Activated naive CD4-positive, alpha-beta T cell treated with anti-CD3 and anti-CD28 coated beads for 36 hours (primary cell): ENCODE measurements around the gene ZNF497. TPM values are rescaled to one million over a fixed set of nuclear protein-coding genes. Genes with fewer than 3 reads are reported as not detected.

ENCODE experiments used
- CTCF ChIA-PET: fragments of 350-600 bp; sonication (Branson Sonifier 250); formaldehyde crosslinking; loops from one replicate; lab custom pipeline; 2021; ENCODE audit warnings: antibody characterized with exemption; lab: Charles Lee
- DNase-seq: peaks from one replicate; pipeline ENCODE4 v3.0.0-alpha.2; 2020
- H3K27ac Mint-ChIP-seq: one replicate; pipeline ENCODE4 v1.8.0; 2021; ENCODE audit warnings: mild to moderate bottlenecking, mixed read lengths
- H3K27me3 Mint-ChIP-seq: one replicate; pipeline ENCODE4 v1.8.0; 2021; ENCODE audit warnings: low read depth, mixed read lengths
- H3K36me3 Mint-ChIP-seq: one replicate; pipeline ENCODE4 v1.8.0; 2021; ENCODE audit warnings: low read depth, mixed read lengths
- H3K4me1 Mint-ChIP-seq: one replicate; pipeline ENCODE4 v1.8.0; 2021; ENCODE audit warnings: low read depth, mixed read lengths
- H3K4me3 Mint-ChIP-seq: one replicate; pipeline ENCODE4 v1.8.0; 2021; ENCODE audit warnings: mild to moderate bottlenecking, moderate library complexity, mixed read lengths
- H3K9me3 Mint-ChIP-seq: one replicate; pipeline ENCODE4 v1.8.0; 2021; ENCODE audit warnings: mixed read lengths
- intact Hi-C: fragments of 100-400 bp; cut with micrococcal nuclease; formaldehyde crosslinking; loops from one replicate; pipeline ENCODE4 v1.15.1; 2023
- total RNA-seq, 2 experiments: library from RNA; stranded (reverse); gene quantifications; one replicate each; pipeline ENCODE4 v1.2.3, GENCODE V29; 2021

Gene ZNF497
- total RNA-seq, 2 experiments from 2014 or later: 0.40 to 0.41 TPM

DNA sequence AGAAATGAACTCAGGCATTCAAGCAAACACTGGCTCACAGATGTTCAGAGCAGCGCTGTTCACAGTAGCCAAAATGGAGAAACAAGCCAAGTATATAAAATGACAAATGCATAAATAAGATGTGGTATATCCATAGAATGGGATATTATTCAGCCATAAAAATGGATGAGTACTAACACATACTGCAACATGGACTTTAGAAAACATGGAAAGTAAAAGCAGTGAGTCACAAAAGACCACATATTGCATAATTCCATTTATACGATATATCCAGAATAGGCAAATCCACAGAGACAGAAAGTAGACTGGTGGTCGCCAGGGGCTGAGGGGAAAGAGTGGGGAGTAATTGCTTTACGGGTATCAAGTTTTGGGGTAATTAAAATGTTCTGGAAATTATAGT, 11.6 kb upstream of the ZNF497 start:
- Mint-ChIP-seq H3K36me3 (no peaks in the 10 kb centered on the region), H3K27ac (no peak overlapping the region), H3K27me3 (no peaks in the 10 kb centered on the region), H3K9me3 (no peaks in the 10 kb centered on the region), H3K4me3 (no peak overlapping the region), H3K4me1 (peaks cover 2% of the 10 kb centered on the region)
- DNase-seq: no peak
- CTCF ChIA-PET: no interaction called here
- intact Hi-C loops: no loop called here

- intact Hi-C loops: no loop called here
- no peak overlapping the region for H3K4me3 Mint-ChIP-seq
- H3K36me3 Mint-ChIP-seq: no peaks in the 10 kb centered on the region
- no peak overlapping the region for H3K27ac Mint-ChIP-seq
- peaks cover 2% of the 10 kb centered on the region for H3K4me1 Mint-ChIP-seq
- H3K27me3 Mint-ChIP-seq: no peaks in the 10 kb centered on the region
- H3K9me3 Mint-ChIP-seq: no peaks in the 10 kb centered on the region
- no peak for DNase-seq
- CTCF ChIA-PET: no interaction called here
Observed at GRCh38 chr19:58372311-58373133, 10.0 kb upstream of the ZNF497 start.

GRCh38 chr19:58368561-58369360, 6.2 kb upstream of the ZNF497 start:
- Mint-ChIP-seq H3K4me1 (no peaks in the 10 kb centered on the region), H3K4me3 (no peak overlapping the region), H3K36me3 (no peaks in the 10 kb centered on the region), H3K9me3 (no peaks in the 10 kb centered on the region), H3K27me3 (no peaks in the 10 kb centered on the region), H3K27ac (no peak overlapping the region)
- CTCF ChIA-PET: no interaction called here
- no peak for DNase-seq
- intact Hi-C loops: no loop called here

DNA sequence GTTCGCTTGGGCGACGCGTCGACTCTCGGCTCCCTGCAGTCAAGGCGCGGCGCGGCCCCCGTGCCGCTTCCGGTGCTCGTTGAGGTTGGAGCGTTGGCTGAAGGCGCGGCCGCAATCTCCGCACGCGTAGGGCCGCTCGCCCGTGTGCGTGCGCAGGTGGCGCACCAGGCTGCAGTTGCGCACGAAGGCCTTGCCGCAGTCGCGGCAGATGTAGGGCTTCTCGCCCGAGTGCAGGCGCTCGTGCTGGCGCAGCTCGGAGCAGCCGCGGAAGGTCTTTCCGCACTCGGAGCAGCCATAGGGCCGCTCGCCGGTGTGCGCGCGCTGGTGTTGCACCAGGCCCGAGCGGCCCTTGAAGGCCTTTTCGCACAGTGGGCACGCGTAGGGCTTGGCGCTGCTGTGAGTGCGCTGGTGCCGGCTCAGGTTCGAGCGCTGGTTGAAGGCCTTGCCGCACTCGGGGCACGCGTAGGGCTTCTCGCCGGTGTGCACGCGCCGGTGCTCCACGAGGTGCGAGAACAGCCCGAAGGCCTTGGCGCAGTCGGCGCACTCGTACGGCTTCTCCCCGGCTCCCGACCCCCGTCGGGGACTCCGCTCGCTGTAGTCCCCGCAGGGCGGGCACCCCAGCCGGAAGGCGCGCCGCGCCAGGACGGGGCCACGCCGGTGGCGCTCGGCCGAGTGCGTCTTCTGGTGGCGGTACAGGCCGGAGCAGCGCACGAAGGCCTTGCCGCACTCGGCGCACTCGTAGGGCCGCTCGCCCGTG, 5.3 kb upstream of the ZNF497 start:
- DNase-seq: no peak
- H3K27me3 Mint-ChIP-seq: no peaks in the 10 kb centered on the region
- no peak overlapping the region for H3K4me3 Mint-ChIP-seq
- CTCF ChIA-PET: interaction anchor here (0.6 kb wide), 1 partner anchor 76 kb away, joined by 3 read pairs; no protein-coding TSS in a partner anchor
- H3K4me1 Mint-ChIP-seq: peaks cover 1% of the 10 kb centered on the region
- H3K9me3 Mint-ChIP-seq: no peaks in the 10 kb centered on the region
- H3K36me3 Mint-ChIP-seq: no peaks in the 10 kb centered on the region
- intact Hi-C loops: no loop called here
- no peak overlapping the region for H3K27ac Mint-ChIP-seq

DNA sequence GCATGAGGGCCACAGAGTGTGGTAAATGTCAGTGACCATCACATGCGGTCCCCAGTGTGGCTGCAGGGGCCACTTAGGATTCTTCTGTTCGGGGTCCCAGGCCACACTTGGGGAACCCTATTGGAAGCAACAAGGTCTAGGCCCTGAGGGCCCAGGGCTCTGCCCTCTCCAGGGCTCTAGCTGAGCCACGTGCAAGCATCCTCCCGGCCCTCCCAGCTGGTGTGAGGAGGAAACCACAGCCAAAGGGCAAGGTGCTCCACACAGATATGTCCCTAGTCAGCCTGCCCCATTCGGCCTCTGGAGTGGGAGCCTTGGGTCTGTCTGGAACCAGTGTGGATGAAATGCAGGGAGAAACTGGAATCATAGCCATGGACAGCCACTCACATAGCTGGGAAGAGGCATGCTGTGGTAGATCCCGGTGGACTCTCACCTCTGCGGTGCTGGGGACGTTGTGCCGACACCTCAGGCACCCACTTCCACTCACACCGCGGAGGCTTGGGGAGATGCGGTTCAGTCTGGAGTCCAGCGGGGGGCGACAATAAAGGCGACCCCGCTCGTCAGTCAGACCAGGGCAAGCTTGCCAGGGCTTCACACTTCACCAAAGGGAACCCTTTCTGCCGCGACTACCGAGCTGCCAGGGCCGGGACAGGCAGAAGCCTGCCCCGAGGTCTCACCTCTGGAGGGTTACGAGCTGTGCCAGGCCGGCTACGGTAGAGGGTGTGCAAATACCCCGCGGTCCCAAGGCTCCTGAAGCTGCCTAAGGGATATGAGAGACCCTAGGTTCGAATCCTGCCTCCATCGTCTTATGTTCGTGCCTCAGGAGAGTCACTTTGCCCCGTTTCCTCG, 4.3 kb upstream of the ZNF497 start:
- H3K4me1 Mint-ChIP-seq: peaks cover 6% of the 10 kb centered on the region
- no peak overlapping the region for H3K27ac Mint-ChIP-seq
- H3K4me3 Mint-ChIP-seq: no peak overlapping the region
- DNase-seq: no peak
- intact Hi-C loops: no loop called here
- H3K27me3 Mint-ChIP-seq: no peaks in the 10 kb centered on the region
- no peaks in the 10 kb centered on the region for H3K9me3 Mint-ChIP-seq
- no peaks in the 10 kb centered on the region for H3K36me3 Mint-ChIP-seq
- CTCF ChIA-PET: no interaction called here

DNA sequence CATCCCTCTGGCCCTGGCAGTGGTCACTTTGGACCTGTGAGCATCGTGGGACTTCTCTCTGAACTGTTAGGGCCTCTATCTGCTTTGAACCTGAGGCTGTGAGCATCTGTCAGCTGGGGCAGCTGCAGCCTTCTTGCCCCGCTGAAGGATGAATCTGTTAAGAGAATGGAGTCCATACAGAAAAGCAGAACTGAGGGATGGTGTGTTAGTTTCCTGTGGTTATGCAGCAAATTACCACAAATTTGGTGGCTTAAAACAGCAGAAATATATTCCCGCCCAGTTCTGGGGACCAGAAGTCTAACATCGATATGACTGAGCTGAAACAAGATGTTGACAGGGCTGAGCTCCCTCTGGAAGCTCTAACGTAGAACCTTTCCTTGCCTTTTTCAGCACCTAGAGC, 1.6 kb upstream of the ZNF497 start:
- Mint-ChIP-seq H3K27me3 (no peaks in the 10 kb centered on the region), H3K36me3 (no peaks in the 10 kb centered on the region), H3K4me3 (no peak overlapping the region), H3K27ac (no peak overlapping the region), H3K9me3 (no peaks in the 10 kb centered on the region), H3K4me1 (peaks cover 6% of the 10 kb centered on the region)
- intact Hi-C loops: loop anchor here (5.0 kb wide), 1 partner anchor 78 kb away; the partner anchor contains the start of gene ZNF132
- CTCF ChIA-PET: no interaction called here
- no peak for DNase-seq

- intact Hi-C loops: loop anchor here (1.0 to 5.0 kb wide), 8 partner anchors 15 to 179 kb away; partner anchors contain the start of genes ZNF132, ZNF274, ZNF584 and ZNF8
- H3K36me3 Mint-ChIP-seq: no peaks in the 10 kb centered on the region
Observed at GRCh38 chr19:58361900-58362271, 665 bp downstream of the ZNF497 start.

DNA sequence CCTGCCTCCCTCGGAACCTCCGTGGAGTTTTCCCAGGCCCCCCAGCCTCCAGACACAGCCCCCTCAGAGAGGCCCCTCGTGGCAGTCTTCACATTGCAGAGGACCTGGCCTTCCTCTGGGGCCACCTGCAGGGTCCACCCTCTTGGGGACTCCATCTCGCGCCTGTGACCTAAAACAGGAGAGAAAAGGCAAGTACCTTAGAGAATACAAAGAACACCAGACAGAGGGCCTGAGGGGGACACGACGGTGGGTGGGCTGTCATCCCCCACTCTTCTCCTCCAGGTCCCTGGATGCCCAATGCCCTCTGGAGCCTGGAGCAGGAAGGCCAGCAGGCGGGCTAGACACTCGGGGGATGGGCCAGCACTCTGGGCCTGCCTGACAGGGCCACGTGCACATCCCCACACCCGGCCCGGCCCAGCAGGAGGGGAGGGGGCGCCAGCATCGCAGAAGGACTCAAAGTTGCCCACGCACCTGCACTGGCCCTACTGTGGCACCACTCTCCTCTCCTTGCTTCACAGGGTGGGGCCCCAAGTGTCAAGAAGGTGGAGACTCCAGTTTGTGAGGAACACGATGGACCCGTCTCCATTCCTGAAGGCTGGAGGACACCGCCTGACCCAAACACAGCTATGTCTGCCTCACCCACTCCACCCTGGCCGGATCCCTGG, 4.9 kb downstream of the ZNF497 start:
- Mint-ChIP-seq H3K4me3 (no peak overlapping the region), H3K27me3 (no peaks in the 10 kb centered on the region), H3K27ac (no peak overlapping the region), H3K9me3 (no peaks in the 10 kb centered on the region), H3K4me1 (peaks cover 18% of the 10 kb centered on the region), H3K36me3 (no peaks in the 10 kb centered on the region)
- no peak for DNase-seq
- intact Hi-C loops: no loop called here
- CTCF ChIA-PET: no interaction called here

More at GRCh38 chr19:58361900-58362271, 665 bp downstream of the ZNF497 start:
- peak overlapping the region; percentile 93 for H3K4me3 Mint-ChIP-seq
- H3K9me3 Mint-ChIP-seq: no peaks in the 10 kb centered on the region
- DNase-seq: peak; percentile 42
- H3K4me1 Mint-ChIP-seq: peaks cover 11% of the 10 kb centered on the region
- CTCF ChIA-PET: no interaction called here
- no peaks in the 10 kb centered on the region for H3K27me3 Mint-ChIP-seq
- H3K27ac Mint-ChIP-seq: peak overlapping the region; percentile 87

GRCh38 chr19:58356766-58357480, 5.6 kb downstream of the ZNF497 start:
- H3K4me1 Mint-ChIP-seq: peaks cover 17% of the 10 kb centered on the region
- intact Hi-C loops: no loop called here
- H3K27ac Mint-ChIP-seq: no peak overlapping the region
- CTCF ChIA-PET: no interaction called here
- peaks cover 2% of the 10 kb centered on the region for H3K36me3 Mint-ChIP-seq
- no peak overlapping the region for H3K4me3 Mint-ChIP-seq
- no peaks in the 10 kb centered on the region for H3K9me3 Mint-ChIP-seq
- H3K27me3 Mint-ChIP-seq: no peaks in the 10 kb centered on the region
- DNase-seq: no peak

DNA sequence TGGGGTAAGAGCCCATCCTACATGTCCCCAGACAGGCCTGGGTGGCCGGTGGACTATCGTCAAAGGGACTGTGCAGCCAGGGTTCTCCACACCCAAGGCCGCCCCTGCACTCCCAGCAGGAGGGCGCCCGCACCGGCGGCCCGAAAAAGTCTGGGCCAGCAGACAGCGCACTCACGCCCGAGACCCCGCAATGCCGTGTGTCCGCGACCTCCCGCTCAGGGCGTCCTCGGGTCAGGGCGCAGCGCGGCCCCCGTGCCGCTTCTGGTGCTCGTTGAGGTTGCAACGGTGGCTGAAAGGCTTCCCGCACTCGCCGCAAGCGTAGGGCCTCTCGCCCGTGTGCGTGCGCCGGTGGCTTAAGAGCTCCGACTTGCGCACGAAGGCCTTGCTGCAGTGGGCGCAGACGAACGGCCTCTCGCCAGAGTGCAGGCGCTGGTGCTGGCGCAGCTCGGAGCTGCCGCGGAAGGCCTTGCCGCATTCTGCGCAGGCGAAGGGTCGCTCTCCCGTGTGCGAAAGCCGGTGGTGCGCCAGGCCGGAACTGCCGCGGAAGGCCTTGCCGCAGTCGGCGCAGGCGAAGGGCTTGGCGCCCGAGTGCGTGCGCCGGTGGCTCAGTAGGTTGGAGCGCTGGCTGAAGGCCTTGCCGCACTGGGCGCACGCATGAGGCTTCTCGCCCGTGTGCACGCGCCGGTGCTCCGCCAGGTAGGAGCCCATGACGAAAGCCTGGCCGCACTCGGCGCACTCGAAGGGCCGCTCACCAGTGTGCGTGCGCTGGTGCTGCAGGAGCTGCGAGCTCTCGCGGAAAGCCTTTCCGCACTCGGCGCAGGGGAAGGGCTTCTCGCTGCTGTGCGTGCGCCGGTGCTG, 6.4 kb downstream of the ZNF497 start:
- Mint-ChIP-seq H3K4me3 (peak overlapping the region; percentile 9), H3K36me3 (peaks cover 4% of the 10 kb centered on the region), H3K9me3 (no peaks in the 10 kb centered on the region), H3K27me3 (peaks cover 2% of the 10 kb centered on the region), H3K27ac (no peak overlapping the region), H3K4me1 (peaks cover 15% of the 10 kb centered on the region)
- CTCF ChIA-PET: no interaction called here
- peak; percentile 32 for DNase-seq
- intact Hi-C loops: no loop called here
